ENCODE measurements around the gene STAB2. TPM values are rescaled to one million over a fixed set of nuclear protein-coding genes. Genes with fewer than 3 reads are reported as not detected.
A peak's percentile ranks its signal among the peaks of the same experiment; 100 is the strongest.
"Not testable (repeated sequence)": the region's sequence is repeated elsewhere in the genome, so short reads cannot be mapped to it uniquely, and the experiment has no call there.

STAB2 gene
- total RNA-seq, 4 donors from 2014 or later: under 0.01 to 2.5 (median 0.43) TPM

- no peak for TF ChIP-seq CTCF (IDR thresholded peaks at IDR 0.05)
These were observed 219.7 kb downstream of the STAB2 start for GRCh38 chr12:103806803-103807202.

GRCh38 chr12:103807561-103808238 is 220.6 kb downstream of the STAB2 start:
- TF ChIP-seq CTCF (IDR thresholded peaks at IDR 0.05): no peak
- no peak for ATAC-seq (ENCODE audit: low FRiP score)
- DNase-seq (ENCODE audit: low spot score): no peak

More at GRCh38 chr12:103806803-103807202, 219.7 kb downstream of the STAB2 start:
- DNase-seq (ENCODE audit: low spot score): no peak
- ATAC-seq (ENCODE audit: low FRiP score): peak; percentile 45

- ATAC-seq (ENCODE audit: low FRiP score): no peak
- DNase-seq (ENCODE audit: low spot score): no peak
- no peak for TF ChIP-seq CTCF (IDR thresholded peaks at IDR 0.05)
These were observed 221.3 kb downstream of the STAB2 start for GRCh38 chr12:103808239-103808880.

DNA sequence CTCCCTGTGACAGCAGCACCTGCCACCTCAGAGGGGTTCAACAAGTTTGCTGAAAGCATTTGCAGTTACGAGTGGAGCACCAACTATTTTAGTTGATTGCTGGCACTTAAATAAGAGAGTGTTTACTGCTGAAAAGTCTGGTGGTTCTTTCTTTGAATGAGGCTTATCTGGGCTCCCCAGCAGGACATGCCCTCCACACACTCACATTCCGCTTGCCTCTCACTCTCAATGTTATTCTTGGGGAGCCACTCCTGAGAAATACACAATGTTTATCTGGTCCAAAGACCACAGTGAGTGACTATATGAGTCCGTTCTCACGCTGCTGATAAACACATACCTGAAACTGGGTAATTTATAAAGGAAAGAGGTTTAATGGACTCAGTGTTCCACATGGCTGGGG is 222.1 kb downstream of the STAB2 start:
- ATAC-seq (ENCODE audit: low FRiP score): no peak
- TF ChIP-seq CTCF (IDR thresholded peaks at IDR 0.05): no peak
- DNase-seq (ENCODE audit: low spot score): no peak

DNA sequence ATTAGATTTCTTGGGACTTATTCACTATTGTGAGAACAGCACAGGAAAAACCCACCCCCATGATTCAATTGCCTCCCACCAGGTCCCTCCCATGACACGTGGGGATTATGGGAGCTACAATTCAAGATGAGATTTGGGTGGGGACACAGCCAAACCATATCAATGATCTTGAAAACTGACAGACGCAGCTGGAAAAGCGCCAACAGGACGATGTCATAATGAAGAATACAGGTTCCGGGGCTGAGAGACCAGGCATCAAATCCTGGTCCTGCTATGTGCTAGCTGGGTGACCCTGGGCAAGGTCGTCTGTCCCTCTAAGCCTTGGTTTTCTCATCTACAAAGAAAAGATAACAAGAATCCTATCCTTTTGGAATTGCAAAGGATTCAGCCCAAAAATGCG is 222.6 kb downstream of the STAB2 start:
- not testable (repeated sequence) for ATAC-seq (ENCODE audit: low FRiP score); DNase-seq (ENCODE audit: low spot score)

DNA sequence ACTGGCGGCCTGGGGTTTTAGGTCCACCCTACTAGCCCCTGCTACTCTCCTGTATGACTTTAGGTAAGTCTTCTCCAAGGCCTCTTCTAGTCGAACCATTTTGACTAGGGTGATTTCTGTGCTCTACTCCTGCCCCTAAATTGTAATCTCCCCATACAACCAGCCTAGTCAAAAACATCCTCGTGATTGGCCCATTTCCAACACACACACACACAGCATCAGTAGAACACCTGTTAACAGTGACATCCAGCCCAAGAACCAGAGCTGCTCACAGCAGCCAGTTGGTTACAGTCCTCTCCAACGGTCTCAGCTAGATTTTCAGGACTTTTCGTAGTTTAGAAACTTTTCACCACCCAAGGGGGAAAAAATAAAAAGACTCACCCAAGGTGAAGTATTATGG is 223.0 kb downstream of the STAB2 start:
- ATAC-seq (ENCODE audit: low FRiP score) (no peak), DNase-seq (ENCODE audit: low spot score) (no peak)
- no peak for TF ChIP-seq CTCF (IDR thresholded peaks at IDR 0.05)

GRCh38 chr12:103811791-103812190 is 224.7 kb downstream of the STAB2 start:
- ATAC-seq (ENCODE audit: low FRiP score): no peak

More at GRCh38 chr12:103811791-103812190, 224.7 kb downstream of the STAB2 start:
- no peak for DNase-seq (ENCODE audit: low spot score)
- no peak for TF ChIP-seq CTCF (IDR thresholded peaks at IDR 0.05)
